VCaP (cell line): Measurements from ENCODE around the gene LSG1.

Experiments used
- H3K27ac ChIP-seq: fragments of 450-650 bp; 2 replicates; pipeline ENCODE4 v1.5.1; 2017
- CTCF ChIP-seq: fragments of 450-650 bp; conservative IDR thresholded peaks from 2 replicates; pipeline ENCODE4 v1.5.1; 2017; ENCODE audit warnings: mild to moderate bottlenecking, moderate library complexity

LSG1 gene

GRCh38 chr3:194623449-194624290 is 48.3 kb downstream of the LSG1 start:
- no peak overlapping the region for H3K27ac ChIP-seq
- no peak for TF ChIP-seq CTCF

- H3K27ac ChIP-seq: no peak overlapping the region
- TF ChIP-seq CTCF: no peak
Observed at GRCh38 chr3:194622621-194623340, 49.2 kb downstream of the LSG1 start.

- H3K27ac ChIP-seq: no peak overlapping the region
- no peak for TF ChIP-seq CTCF
Observed at GRCh38 chr3:194621947-194622346, 50.0 kb downstream of the LSG1 start.

GRCh38 chr3:194620196-194620595 is 51.8 kb downstream of the LSG1 start:
- no peak overlapping the region for H3K27ac ChIP-seq
- TF ChIP-seq CTCF: no peak

GRCh38 chr3:194619741-194620140 is 52.2 kb downstream of the LSG1 start:
- no peak for TF ChIP-seq CTCF
- no peak overlapping the region for H3K27ac ChIP-seq

GRCh38 chr3:194618858-194619608 is 53.0 kb downstream of the LSG1 start:
- H3K27ac ChIP-seq: no peak overlapping the region
- no peak for TF ChIP-seq CTCF

GRCh38 chr3:194617827-194618226 is 54.2 kb downstream of the LSG1 start:
- H3K27ac ChIP-seq: no peak overlapping the region
- no peak for TF ChIP-seq CTCF
